Cerebellar nuclear complex (tissue), 1 donor: Measurements from ENCODE around the gene ZNF865.

Source experiments
- DNase-seq, 2 experiments: peaks; one replicate each; lab custom pipeline; 2025; lab: John Stamatoyannopoulos, UW

The ZNF865 gene

GRCh38 chr19:55623561-55623960 lies 18.1 kb downstream of the ZNF865 start:
- DNase-seq = no peak

- peak in 1 of 2 experiments; percentile 43 for DNase-seq
Observed at GRCh38 chr19:55624109-55625003, 18.9 kb downstream of the ZNF865 start, which contains the start of gene ZNF784. ZNF784 (minus strand) TSS chr19:55624566; CDS start chr19:55624561, 5 bp downstream.

- no peak for DNase-seq
Observed at GRCh38 chr19:55625004-55625326, 19.5 kb downstream of the ZNF865 start.

GRCh38 chr19:55626350-55626749 lies 20.9 kb downstream of the ZNF865 start:
- no peak for DNase-seq

GRCh38 chr19:55632463-55632834 lies 27.0 kb downstream of the ZNF865 start:
- peak in 1 of 2 experiments; percentile 75 for DNase-seq

GRCh38 chr19:55633861-55634260 lies 28.4 kb downstream of the ZNF865 start:
- no peak for DNase-seq

GRCh38 chr19:55635334-55635717 lies 29.9 kb downstream of the ZNF865 start:
- no peak for DNase-seq

GRCh38 chr19:55635856-55636440 lies 30.5 kb downstream of the ZNF865 start:
- no peak for DNase-seq

- no peak for DNase-seq
Observed at GRCh38 chr19:55636723-55637122, 31.3 kb downstream of the ZNF865 start.

- no peak for DNase-seq
Observed at GRCh38 chr19:55637534-55637933, 32.1 kb downstream of the ZNF865 start.

- no peak for DNase-seq
Observed at GRCh38 chr19:55638864-55639359, 33.5 kb downstream of the ZNF865 start.

- no peak for DNase-seq
Observed at GRCh38 chr19:55640043-55640576, 34.7 kb downstream of the ZNF865 start.

- no peak for DNase-seq
Observed at GRCh38 chr19:55640577-55641425, 35.4 kb downstream of the ZNF865 start, which contains the start of gene ZNF580. ZNF580 (plus strand) TSS chr19:55641002; CDS start chr19:55642509, 1,507 bp downstream.

- DNase-seq = no peak
Observed at GRCh38 chr19:55641426-55642152, 36.1 kb downstream of the ZNF865 start.

GRCh38 chr19:55642153-55643002 lies 36.9 kb downstream of the ZNF865 start:
- DNase-seq = no peak

- DNase-seq = peak in 1 of 2 experiments; percentile 2
Observed at GRCh38 chr19:55643003-55643886, 37.8 kb downstream of the ZNF865 start, which contains the start of gene ZNF581. ZNF581 (plus strand) TSS chr19:55643649; CDS start chr19:55644572, 923 bp downstream.

- DNase-seq = no peak
Observed at GRCh38 chr19:55643887-55644176, 38.4 kb downstream of the ZNF865 start.

- DNase-seq = no peak
Observed at GRCh38 chr19:55644191-55644833, 38.9 kb downstream of the ZNF865 start.
